ENCODE measurements around the gene ZNF496. TPM values are rescaled to one million over a fixed set of nuclear protein-coding genes. Genes with fewer than 3 reads are reported as not detected.

ZNF496 gene
- total and polyA plus RNA-seq, 9 of the 15 experiments (the other 6 are each of a cell fraction or from before 2014, with no cell fraction given), result 4.3 to 54.0 (median 31.3) TPM

GRCh38 chr1:247367786-247368422, 36.2 kb upstream of the ZNF496 start (continued):
- TF ChIP-seq BHLHE40 (IDR thresholded peaks at IDR 0.05; ENCODE audit: low read length), result peak; percentile 5; the same call in 1 of the 2 replicates
- TF ChIP-seq TCF7 (IDR thresholded peaks at IDR 0.05; ENCODE audit: borderline replicate concordance), result no peak
- no peak for TF ChIP-seq ZNF146 (CRISPR knock-in tag; IDR thresholded peaks at IDR 0.05; ENCODE audit: unreplicated experiment)
- TF ChIP-seq BCOR (IDR thresholded peaks at IDR 0.05), result no peak
- TF ChIP-seq NFIX (CRISPR knock-in tag; IDR thresholded peaks at IDR 0.05; ENCODE audit: low read depth), result peak; percentile 83
- TF ChIP-seq EWSR1 (IDR thresholded peaks at IDR 0.05; ENCODE audit: borderline replicate concordance, low read depth, partially characterized antibody), result no peak
- no peak for TF ChIP-seq ASH1L (IDR thresholded peaks at IDR 0.05; ENCODE audit: borderline replicate concordance, low read depth, partially characterized antibody)
- peak in 1 of 2 experiments; percentile 100; a peak in 2 of 4 replicates for TF ChIP-seq ZNF639 (CRISPR knock-in tag; conservative IDR thresholded peaks at IDR 0.05 in 1 of 2, IDR thresholded peaks at IDR 0.05 in 1 of 2)
- TF ChIP-seq DPF2 (IDR thresholded peaks at IDR 0.05), result peak; percentile 61; the same call in 1 of the 2 replicates
- no peak for TF ChIP-seq ATF2 (CRISPR knock-in tag; IDR thresholded peaks at IDR 0.05)
- TF ChIP-seq RB1 (IDR thresholded peaks at IDR 0.05; ENCODE audit: low read depth), result no peak
- TF ChIP-seq AFF4 (CRISPR knock-in tag; IDR thresholded peaks at IDR 0.05), result no peak
- TF ChIP-seq ZNF695 (CRISPR knock-in tag; IDR thresholded peaks at IDR 0.05), result peak; percentile 95
- TF ChIP-seq USF2 (CRISPR knock-in tag; IDR thresholded peaks at IDR 0.05), result no peak
- TF ChIP-seq MECOM (CRISPR knock-in tag; IDR thresholded peaks at IDR 0.05), result peak; percentile 94
- peak; percentile 99 for TF ChIP-seq ZNF212 (CRISPR knock-in tag; IDR thresholded peaks at IDR 0.05)
